ENCODE data around the gene C18orf32.

GRCh38 chr18:49520661-49521145, 33.7 kb upstream of the C18orf32 start:
- TF ChIP-seq, protein P1, sequence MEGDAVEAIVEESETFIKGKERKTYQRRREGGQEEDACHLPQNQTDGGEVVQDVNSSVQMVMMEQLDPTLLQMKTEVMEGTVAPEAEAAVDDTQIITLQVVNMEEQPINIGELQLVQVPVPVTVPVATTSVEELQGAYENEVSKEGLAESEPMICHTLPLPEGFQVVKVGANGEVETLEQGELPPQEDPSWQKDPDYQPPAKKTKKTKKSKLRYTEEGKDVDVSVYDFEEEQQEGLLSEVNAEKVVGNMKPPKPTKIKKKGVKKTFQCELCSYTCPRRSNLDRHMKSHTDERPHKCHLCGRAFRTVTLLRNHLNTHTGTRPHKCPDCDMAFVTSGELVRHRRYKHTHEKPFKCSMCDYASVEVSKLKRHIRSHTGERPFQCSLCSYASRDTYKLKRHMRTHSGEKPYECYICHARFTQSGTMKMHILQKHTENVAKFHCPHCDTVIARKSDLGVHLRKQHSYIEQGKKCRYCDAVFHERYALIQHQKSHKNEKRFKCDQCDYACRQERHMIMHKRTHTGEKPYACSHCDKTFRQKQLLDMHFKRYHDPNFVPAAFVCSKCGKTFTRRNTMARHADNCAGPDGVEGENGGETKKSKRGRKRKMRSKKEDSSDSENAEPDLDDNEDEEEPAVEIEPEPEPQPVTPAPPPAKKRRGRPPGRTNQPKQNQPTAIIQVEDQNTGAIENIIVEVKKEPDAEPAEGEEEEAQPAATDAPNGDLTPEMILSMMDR (IDR thresholded peaks at IDR 0.05), result no peak
- no peak for TF ChIP-seq POLR2A (IDR thresholded peaks at IDR 0.05)
